Activated CD8-positive, alpha-beta T cell treated with anti-CD3 and anti-CD28 coated beads for 36 hours (primary cell): Measurements from ENCODE around the gene EDARADD. TPM values are rescaled to one million over a fixed set of nuclear protein-coding genes. Genes with fewer than 3 reads are reported as not detected.
"Not testable (repeated sequence)": the region's sequence is repeated elsewhere in the genome, so short reads cannot be mapped to it uniquely, and the experiment has no call there.

Experiments used
- ATAC-seq: fragments of 200-7000 bp; cut with Tn5 transposase; one replicate; pipeline ENCODE4 v1.10.0; 2021; ENCODE audit warnings: mild to moderate bottlenecking, moderate library complexity
- CTCF ChIA-PET: fragments of 350-600 bp; sonication (Branson Sonifier 250); formaldehyde crosslinking; loops from one replicate; lab custom pipeline; 2021; ENCODE audit warnings: antibody characterized with exemption; lab: Charles Lee
- POLR2A ChIA-PET: fragments of 350-600 bp; sonication (Branson Sonifier 250); formaldehyde crosslinking; loops from one replicate; lab custom pipeline; 2021; ENCODE audit warnings: antibody characterized with exemption; lab: Charles Lee
- DNase-seq: peaks from one replicate; pipeline ENCODE4 v3.0.0-alpha.2; 2020
- H3K27ac Mint-ChIP-seq: one replicate; pipeline ENCODE4 v1.8.0; 2021; ENCODE audit warnings: mild to moderate bottlenecking, mixed read lengths
- H3K27me3 Mint-ChIP-seq: one replicate; pipeline ENCODE4 v1.8.0; 2021; ENCODE audit warnings: mixed read lengths
- H3K36me3 Mint-ChIP-seq: one replicate; pipeline ENCODE4 v1.8.0; 2021; ENCODE audit warnings: low read depth, mixed read lengths
- H3K4me1 Mint-ChIP-seq: one replicate; pipeline ENCODE4 v1.8.0; 2021; ENCODE audit warnings: low read depth, mixed read lengths
- H3K4me3 Mint-ChIP-seq: one replicate; pipeline ENCODE4 v1.8.0; 2021; ENCODE audit warnings: mild to moderate bottlenecking, moderate library complexity, mixed read lengths
- H3K9me3 Mint-ChIP-seq: one replicate; pipeline ENCODE4 v1.8.0; 2021; ENCODE audit warnings: mixed read lengths
- intact Hi-C: fragments of 100-400 bp; cut with micrococcal nuclease; formaldehyde crosslinking; loops from one replicate; pipeline ENCODE4 v1.10.0; 2022
- total RNA-seq, 2 experiments: library from RNA; stranded (reverse); gene quantifications; one replicate each; pipeline ENCODE4 v1.2.3, GENCODE V29; 2021
- TF ChIP-seq, protein P1 (sequence below): fragments of 200-600 bp; IDR thresholded peaks from one replicate; pipeline ENCODE4 v1.8.0; 2022; ENCODE audit warnings: antibody characterized with exemption, mild to moderate bottlenecking

Gene EDARADD
- 1 to 10 TPM; 1.7 to 3.0 TPM for total RNA-seq

GRCh38 chr1:236393681-236394481 is at the start of gene EDARADD:
Gene EDARADD (plus strand): TSS chr1:236394286. CDS start chr1:236394445, 159 bp downstream.
- CTCF ChIA-PET: interaction anchor here (0.8 to 1.5 kb wide), 6 partner anchors 10 to 290 kb away, joined by 3 to 8 read pairs (median 3); no protein-coding TSS in a partner anchor
- TF ChIP-seq, protein P1, sequence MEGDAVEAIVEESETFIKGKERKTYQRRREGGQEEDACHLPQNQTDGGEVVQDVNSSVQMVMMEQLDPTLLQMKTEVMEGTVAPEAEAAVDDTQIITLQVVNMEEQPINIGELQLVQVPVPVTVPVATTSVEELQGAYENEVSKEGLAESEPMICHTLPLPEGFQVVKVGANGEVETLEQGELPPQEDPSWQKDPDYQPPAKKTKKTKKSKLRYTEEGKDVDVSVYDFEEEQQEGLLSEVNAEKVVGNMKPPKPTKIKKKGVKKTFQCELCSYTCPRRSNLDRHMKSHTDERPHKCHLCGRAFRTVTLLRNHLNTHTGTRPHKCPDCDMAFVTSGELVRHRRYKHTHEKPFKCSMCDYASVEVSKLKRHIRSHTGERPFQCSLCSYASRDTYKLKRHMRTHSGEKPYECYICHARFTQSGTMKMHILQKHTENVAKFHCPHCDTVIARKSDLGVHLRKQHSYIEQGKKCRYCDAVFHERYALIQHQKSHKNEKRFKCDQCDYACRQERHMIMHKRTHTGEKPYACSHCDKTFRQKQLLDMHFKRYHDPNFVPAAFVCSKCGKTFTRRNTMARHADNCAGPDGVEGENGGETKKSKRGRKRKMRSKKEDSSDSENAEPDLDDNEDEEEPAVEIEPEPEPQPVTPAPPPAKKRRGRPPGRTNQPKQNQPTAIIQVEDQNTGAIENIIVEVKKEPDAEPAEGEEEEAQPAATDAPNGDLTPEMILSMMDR: no peak
- peak within 1 kb of the TSS; percentile 74 for H3K27ac Mint-ChIP-seq
- peaks cover 51% of the 10 kb centered on the region for H3K27me3 Mint-ChIP-seq
- intact Hi-C loops: no loop called here
- DNase-seq (no peak), ATAC-seq (no peak)
- peaks cover 25% of the 10 kb centered on the region for H3K4me1 Mint-ChIP-seq
- POLR2A ChIA-PET: no interaction called here
- H3K9me3 Mint-ChIP-seq: no peaks in the 10 kb centered on the region
- H3K4me3 Mint-ChIP-seq: peak within 1 kb of the TSS; percentile 77
- no peaks in the 10 kb centered on the region for H3K36me3 Mint-ChIP-seq

GRCh38 chr1:236345728-236346127 is 48.4 kb upstream of the EDARADD start:
- Mint-ChIP-seq H3K27me3 (peaks cover 16% of the 10 kb centered on the region), H3K4me3 (no peak overlapping the region), H3K4me1 (no peaks in the 10 kb centered on the region), H3K27ac (no peak overlapping the region), H3K9me3 (no peaks in the 10 kb centered on the region), H3K36me3 (no peaks in the 10 kb centered on the region)
- CTCF ChIA-PET: interaction anchor here (1.1 to 1.4 kb wide), 3 partner anchors 10 to 234 kb away, joined by 3 read pairs; no protein-coding TSS in a partner anchor
- ATAC-seq (peak; percentile 27), DNase-seq (peak; percentile 20)
- TF ChIP-seq, protein P1: no peak
- POLR2A ChIA-PET: interaction anchor here (0.7 kb wide), 1 partner anchor 190 kb away, joined by 3 read pairs; no protein-coding TSS in a partner anchor
- intact Hi-C loops: no loop called here

- TF ChIP-seq, protein P1: no peak
- Mint-ChIP-seq H3K9me3 (no peaks in the 10 kb centered on the region), H3K4me1 (no peaks in the 10 kb centered on the region), H3K27ac (no peak overlapping the region), H3K27me3 (peaks cover 19% of the 10 kb centered on the region), H3K36me3 (no peaks in the 10 kb centered on the region), H3K4me3 (no peak overlapping the region)
- intact Hi-C loops: no loop called here
- DNase-seq: no peak
- CTCF ChIA-PET: no interaction called here
- POLR2A ChIA-PET: no interaction called here
- ATAC-seq: no peak
These were observed 46.0 kb upstream of the EDARADD start for GRCh38 chr1:236348071-236348470.

DNA sequence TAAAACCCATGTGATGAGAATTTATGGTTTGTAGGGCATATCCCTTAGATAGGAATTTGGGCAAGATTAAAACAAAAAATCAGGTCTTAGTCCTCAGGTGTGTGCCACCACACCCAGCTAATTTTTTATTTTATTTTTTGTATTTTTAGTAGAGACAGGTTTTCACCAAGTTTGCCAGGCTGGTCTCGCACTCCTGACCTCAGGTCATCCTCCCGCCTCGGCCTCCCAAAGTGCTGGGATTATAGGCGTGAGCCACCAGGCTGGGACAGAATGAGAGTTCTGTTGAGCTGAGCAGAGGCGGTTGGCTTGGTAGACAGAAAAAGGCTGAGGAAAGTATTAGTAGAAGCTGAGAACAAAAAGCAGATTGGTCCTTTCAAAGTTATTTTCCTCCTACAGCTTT is 43.8 kb upstream of the EDARADD start:
- Mint-ChIP-seq H3K27ac (no peak overlapping the region), H3K4me1 (no peaks in the 10 kb centered on the region), H3K36me3 (no peaks in the 10 kb centered on the region), H3K9me3 (no peaks in the 10 kb centered on the region), H3K27me3 (peaks cover 21% of the 10 kb centered on the region), H3K4me3 (no peak overlapping the region)
- POLR2A ChIA-PET: no interaction called here
- CTCF ChIA-PET: no interaction called here
- ATAC-seq: no peak
- TF ChIP-seq, protein P1: no peak
- intact Hi-C loops: no loop called here
- no peak for DNase-seq

DNA sequence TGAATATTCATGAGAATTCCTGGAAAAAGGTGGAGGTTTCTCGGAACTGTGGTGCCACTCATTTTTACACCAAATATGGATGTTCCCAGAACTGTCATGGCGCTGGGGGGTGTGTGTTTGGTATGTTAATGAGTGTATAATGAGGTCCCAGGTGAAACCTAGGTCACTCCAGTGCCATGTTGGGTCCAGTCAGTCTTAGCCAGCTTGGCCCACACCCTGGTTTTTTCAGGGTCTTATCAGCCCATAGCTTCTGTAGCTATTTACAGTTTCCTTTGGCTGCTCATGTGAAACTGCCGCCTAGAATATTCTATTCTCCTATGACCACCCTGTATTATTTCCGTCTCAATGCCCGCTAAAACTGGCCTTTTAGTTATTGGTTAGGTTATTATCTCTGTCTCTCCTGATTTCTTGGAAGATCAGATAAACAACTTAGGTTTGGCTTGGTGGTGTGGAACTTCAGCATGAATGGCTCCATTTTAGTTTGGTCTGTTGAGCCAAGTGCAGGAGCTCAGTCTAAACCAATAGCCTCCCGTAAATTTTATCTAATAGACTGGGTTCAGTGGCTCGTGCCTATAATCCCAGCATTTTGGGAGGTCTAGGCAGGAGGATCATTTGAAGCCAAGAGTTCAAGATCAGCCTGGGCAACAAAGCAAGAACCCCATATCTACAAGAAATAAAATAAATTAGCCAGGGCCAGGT is 42.1 kb upstream of the EDARADD start:
- ChIA-PET CTCF (no interaction called here), POLR2A (no interaction called here)
- DNase-seq (no peak), ATAC-seq (no peak)
- Mint-ChIP-seq H3K36me3 (no peaks in the 10 kb centered on the region), H3K27me3 (peaks cover 20% of the 10 kb centered on the region), H3K4me3 (no peak overlapping the region), H3K9me3 (no peaks in the 10 kb centered on the region), H3K4me1 (no peaks in the 10 kb centered on the region), H3K27ac (no peak overlapping the region)
- TF ChIP-seq, protein P1: no peak
- intact Hi-C loops: no loop called here

DNA sequence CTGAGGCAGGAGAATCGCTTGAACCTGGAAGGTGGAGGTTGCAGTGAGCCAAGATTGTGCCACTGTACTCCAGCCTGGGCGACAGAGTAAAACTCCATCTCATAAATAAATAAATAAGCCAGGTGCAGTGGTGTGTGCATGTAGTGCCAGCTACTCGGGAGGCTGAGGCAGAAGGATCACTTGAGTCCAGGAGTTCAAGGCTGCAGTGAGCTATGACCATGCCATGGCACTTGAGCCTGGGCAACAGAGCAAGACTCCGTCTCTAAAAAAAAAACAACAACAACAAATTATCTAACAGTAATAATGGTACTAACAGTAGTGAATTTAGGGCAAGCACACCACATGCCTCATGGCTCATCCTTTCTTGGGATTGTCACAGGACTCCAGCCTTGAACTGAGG is 41.3 kb upstream of the EDARADD start:
- H3K4me1 Mint-ChIP-seq, POLR2A ChIA-PET, ATAC-seq, H3K36me3 Mint-ChIP-seq, intact Hi-C loops, CTCF ChIA-PET, H3K27ac Mint-ChIP-seq, H3K9me3 Mint-ChIP-seq, DNase-seq, H3K4me3 Mint-ChIP-seq: not testable (repeated sequence)
- H3K27me3 Mint-ChIP-seq: peaks cover 18% of the 10 kb centered on the region
